ENCODE results near the gene GDF15.

DNA sequence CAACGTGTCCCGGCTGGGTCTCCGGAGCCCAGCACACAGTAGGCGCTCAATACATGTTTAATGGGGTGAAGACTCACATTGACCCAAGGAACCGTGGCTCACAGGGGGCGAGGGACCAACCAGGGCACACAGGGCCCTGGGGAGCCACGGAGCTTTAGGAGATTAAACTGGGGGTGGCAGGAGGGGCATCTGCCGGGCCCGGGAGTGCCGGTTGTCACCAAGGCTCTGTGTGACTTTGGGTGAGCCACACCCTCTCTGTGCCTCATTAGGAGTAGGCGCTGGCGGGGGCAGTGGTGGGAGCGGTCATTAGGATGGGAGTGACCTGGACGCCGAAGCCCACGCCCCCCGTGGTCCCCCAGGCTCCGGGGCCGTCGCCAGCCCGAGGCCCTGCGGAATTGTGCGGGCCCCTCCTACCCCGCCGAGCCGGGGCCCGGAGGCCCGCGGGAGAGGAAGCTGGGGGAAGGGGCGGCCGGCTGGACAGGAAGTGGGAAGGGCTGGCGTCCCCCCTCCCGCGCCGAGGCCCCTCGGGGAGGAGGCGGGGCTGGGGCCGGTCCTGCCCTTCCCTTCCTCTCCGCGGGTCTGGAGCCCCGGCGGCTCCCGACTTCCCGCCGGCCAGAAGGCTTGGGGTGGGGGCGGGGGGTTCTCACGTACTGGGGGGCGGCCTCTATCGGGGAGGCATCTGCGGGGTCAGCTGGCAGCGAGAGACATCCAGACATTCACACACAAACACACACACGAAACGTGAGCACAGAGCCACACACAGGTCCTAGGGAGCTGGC lies 31.5 kb downstream of the GDF15 start:
- TF ChIP-seq, protein P1, sequence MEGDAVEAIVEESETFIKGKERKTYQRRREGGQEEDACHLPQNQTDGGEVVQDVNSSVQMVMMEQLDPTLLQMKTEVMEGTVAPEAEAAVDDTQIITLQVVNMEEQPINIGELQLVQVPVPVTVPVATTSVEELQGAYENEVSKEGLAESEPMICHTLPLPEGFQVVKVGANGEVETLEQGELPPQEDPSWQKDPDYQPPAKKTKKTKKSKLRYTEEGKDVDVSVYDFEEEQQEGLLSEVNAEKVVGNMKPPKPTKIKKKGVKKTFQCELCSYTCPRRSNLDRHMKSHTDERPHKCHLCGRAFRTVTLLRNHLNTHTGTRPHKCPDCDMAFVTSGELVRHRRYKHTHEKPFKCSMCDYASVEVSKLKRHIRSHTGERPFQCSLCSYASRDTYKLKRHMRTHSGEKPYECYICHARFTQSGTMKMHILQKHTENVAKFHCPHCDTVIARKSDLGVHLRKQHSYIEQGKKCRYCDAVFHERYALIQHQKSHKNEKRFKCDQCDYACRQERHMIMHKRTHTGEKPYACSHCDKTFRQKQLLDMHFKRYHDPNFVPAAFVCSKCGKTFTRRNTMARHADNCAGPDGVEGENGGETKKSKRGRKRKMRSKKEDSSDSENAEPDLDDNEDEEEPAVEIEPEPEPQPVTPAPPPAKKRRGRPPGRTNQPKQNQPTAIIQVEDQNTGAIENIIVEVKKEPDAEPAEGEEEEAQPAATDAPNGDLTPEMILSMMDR (IDR thresholded peaks at IDR 0.05): no peak
- TF ChIP-seq POLR2AphosphoS5 (IDR thresholded peaks at IDR 0.05): no peak
- no peak for TF ChIP-seq POLR2A (IDR thresholded peaks at IDR 0.05)
